ENCODE measurements around the gene RNF213. TPM values are rescaled to one million over a fixed set of nuclear protein-coding genes. Genes with fewer than 3 reads are reported as not detected.

RNF213 gene
- polyA plus RNA-seq, 4 donors = 44.5 to 79.9 (median 61.2) TPM

- DNase-seq (ENCODE audit: low read depth in 4 of 4, low spot score in 3 of 4) = no peak
Measured at GRCh38 chr17:80345321-80345720, 84.7 kb downstream of the RNF213 start.

GRCh38 chr17:80345841-80346497 is 85.3 kb downstream of the RNF213 start:
- no peak for DNase-seq (ENCODE audit: low read depth in 4 of 4, low spot score in 3 of 4)

DNA sequence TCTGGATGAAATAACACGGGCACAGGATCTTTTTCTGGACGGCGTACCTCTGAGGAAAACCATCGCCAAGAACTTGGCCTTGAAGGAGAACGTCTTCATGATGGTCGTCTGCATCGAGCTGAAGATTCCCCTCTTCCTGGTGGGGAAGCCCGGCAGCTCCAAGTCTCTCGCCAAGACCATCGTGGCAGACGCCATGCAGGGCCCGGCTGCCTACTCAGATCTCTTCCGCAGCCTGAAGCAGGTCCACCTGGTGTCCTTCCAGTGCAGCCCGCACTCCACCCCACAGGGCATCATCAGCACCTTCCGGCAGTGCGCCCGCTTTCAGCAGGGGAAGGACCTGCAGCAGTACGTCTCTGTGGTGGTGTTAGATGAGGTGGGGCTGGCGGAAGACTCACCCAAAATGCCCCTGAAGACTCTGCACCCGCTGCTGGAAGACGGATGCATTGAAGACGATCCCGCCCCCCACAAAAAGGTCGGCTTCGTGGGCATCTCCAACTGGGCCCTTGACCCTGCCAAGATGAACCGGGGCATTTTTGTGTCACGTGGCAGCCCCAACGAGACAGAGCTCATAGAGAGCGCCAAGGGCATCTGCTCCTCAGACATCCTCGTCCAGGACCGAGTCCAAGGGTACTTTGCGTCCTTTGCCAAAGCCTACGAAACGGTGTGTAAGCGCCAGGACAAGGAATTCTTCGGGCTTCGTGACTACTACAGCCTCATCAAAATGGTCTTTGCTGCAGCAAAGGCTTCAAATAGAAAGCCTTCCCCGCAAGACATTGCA is 86.0 kb downstream of the RNF213 start:
- DNase-seq (ENCODE audit: low read depth in 4 of 4, low spot score in 3 of 4) = no peak

DNA sequence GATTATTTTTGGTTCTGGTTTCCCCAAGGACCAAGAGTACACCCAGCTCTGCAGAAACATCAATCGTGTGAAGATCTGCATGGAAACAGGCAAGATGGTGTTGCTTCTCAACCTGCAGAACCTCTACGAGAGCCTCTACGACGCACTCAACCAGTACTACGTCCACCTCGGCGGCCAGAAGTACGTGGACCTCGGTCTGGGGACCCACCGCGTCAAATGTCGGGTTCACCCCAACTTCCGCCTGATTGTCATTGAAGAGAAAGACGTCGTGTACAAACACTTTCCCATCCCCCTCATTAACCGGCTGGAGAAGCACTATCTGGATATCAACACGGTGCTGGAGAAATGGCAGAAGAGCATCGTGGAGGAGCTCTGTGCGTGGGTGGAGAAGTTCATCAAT is 86.9 kb downstream of the RNF213 start:
- no peak for DNase-seq (ENCODE audit: low read depth in 4 of 4, low spot score in 3 of 4)

DNA sequence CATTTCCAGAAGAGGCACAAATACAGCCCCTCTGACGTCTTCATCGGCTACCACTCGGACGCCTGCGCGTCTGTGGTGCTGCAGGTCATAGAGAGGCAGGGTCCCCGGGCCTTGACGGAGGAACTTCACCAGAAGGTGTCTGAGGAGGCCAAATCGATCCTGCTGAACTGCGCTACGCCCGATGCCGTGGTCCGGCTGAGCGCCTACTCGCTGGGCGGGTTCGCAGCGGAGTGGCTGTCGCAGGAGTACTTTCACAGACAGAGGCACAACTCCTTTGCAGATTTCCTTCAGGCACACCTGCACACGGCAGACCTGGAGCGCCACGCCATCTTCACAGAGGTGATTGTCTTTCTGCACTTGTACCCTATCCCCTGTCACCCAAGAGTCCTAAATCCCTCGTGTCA is 87.3 kb downstream of the RNF213 start:
- no peak for DNase-seq (ENCODE audit: low read depth in 4 of 4, low spot score in 3 of 4)

GRCh38 chr17:80348551-80349150 is 88.0 kb downstream of the RNF213 start:
- no peak for DNase-seq (ENCODE audit: low read depth in 4 of 4, low spot score in 3 of 4)

- no peak for DNase-seq (ENCODE audit: low read depth in 4 of 4, low spot score in 3 of 4)
Measured at GRCh38 chr17:80349151-80349651, 88.5 kb downstream of the RNF213 start.

DNA sequence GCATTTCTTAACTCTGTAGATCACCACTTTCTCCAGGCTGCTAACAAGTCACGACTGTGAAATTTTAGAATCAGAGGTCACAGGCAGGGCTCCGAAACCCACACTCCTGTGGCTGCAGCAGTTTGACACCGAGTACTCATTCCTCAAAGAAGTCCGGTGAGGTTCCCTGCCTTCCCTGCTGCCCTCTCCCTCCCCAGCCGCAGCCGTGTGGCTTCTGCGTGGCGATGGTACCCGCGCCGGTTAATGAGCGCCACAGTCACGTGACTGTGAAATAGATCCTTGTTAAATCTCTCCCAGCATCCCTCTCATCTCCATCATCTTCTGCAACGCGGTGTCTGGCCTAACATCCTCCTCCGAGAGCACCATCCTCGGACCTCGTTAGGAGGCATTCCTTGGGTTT is 89.1 kb downstream of the RNF213 start:
- DNase-seq (ENCODE audit: low read depth in 4 of 4, low spot score in 3 of 4) = no peak

- DNase-seq (ENCODE audit: low read depth in 4 of 4, low spot score in 3 of 4) = no peak
Measured at GRCh38 chr17:80352216-80352895, 91.7 kb downstream of the RNF213 start.

- DNase-seq (ENCODE audit: low read depth in 4 of 4, low spot score in 3 of 4) = no peak
Measured at GRCh38 chr17:80352991-80353665, 92.5 kb downstream of the RNF213 start.

DNA sequence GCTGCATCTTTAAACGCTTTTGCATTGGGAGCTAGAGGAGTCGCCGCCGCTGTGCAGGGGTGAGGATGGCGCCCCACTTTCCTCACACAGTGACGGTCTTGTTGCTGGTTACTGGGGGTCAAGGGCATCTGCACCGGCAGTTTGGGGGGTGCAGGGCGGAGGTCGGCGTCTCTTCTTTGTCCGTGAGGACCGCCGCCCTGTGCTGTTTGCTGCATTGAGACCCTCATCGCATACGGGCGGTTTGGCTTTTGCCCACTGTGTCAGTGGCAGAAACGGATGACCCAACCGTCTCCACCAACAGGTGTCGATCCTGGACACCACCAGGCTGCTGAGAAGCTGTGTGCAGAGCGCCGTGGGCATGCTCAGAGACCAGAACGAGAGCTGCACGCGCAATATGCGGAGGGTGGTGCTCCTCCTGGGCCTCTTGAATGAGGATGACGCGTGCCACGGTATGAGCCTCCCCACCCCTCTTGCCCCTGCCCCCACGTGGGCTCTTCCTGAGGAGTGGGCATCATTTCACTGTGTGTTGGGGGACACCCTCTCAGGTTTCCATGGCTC is 93.1 kb downstream of the RNF213 start:
- DNase-seq (ENCODE audit: low read depth in 4 of 4, low spot score in 3 of 4) = no peak

DNA sequence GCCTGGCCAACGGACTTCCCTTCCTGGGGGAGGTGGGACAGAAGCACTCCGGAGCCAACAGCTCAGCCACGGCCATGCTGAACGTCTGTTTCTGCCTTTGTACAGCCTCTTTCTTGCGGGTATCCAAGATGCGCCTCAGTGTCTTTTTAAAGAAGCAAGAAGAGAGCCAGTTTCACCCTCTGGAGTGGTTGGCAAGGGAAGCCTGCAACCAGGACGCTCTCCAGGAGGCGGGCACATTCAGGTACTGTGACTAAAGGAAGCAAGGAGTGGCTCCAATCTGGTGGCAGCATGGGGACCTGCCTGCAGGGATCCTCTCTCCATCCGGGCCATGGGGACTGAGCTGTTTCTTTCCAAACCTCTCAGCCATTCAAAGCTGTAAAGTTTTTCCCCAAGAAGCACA is 93.7 kb downstream of the RNF213 start:
- no peak for DNase-seq (ENCODE audit: low read depth in 4 of 4, low spot score in 3 of 4)

DNA sequence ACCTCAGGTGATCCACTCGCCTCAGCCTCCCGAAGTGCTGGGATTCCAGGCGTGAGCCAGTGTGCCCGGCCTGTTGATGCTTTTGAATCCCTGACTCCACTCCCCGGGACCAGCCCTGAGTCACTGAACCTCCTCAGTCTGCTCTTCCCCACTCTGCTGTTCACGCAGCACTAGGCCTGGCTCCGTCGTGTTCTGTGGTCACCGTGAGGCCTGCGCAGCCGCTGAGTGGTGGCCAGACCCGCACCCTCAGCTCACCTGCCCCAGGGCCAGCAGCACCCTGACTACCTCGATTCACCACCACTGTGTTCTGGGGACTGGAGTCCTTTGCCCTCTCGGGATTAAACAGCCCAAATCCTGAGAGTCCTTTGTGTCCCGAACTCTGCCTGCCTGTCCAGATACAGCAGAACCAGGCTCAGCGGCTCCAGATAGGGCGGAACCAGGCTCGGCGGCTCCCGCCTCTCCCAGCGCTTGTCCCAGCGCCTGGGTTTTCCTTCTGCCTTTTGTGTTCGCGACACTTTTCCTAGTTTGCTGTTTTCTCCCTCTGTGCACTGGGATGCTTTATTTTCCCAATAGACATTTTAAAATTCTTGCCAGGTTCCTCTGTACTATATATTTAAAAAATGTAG is 95.7 kb downstream of the RNF213 start:
- DNase-seq (ENCODE audit: low read depth in 4 of 4, low spot score in 3 of 4) = no peak

DNA sequence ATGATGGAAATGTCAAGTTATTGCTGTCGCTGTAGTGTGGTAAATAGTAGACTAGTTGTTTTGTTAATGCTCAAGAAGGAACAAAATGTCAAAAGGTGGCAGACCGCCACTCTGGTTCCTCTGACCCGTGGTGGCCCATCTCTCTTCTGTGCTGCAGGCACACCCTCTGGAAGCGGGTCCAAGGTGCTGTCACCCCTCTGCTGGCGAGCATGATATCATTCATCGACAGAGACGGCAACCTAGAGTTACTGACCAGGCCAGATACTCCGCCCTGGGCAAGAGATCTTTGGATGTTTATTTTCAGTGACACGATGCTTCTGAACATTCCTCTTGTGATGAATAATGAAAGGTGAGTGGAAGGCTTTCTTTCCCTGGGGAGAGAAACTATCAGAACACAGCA is 97.5 kb downstream of the RNF213 start:
- DNase-seq (ENCODE audit: low read depth in 4 of 4, low spot score in 3 of 4) = no peak

GRCh38 chr17:80358861-80359260 is 98.2 kb downstream of the RNF213 start:
- no peak for DNase-seq (ENCODE audit: low read depth in 4 of 4, low spot score in 3 of 4)

- DNase-seq (ENCODE audit: low read depth in 4 of 4, low spot score in 3 of 4) = no peak
Measured at GRCh38 chr17:80359422-80360110, 98.9 kb downstream of the RNF213 start.

- DNase-seq (ENCODE audit: low read depth in 4 of 4, low spot score in 3 of 4) = no peak
Measured at GRCh38 chr17:80360396-80360795, 99.7 kb downstream of the RNF213 start.

DNA sequence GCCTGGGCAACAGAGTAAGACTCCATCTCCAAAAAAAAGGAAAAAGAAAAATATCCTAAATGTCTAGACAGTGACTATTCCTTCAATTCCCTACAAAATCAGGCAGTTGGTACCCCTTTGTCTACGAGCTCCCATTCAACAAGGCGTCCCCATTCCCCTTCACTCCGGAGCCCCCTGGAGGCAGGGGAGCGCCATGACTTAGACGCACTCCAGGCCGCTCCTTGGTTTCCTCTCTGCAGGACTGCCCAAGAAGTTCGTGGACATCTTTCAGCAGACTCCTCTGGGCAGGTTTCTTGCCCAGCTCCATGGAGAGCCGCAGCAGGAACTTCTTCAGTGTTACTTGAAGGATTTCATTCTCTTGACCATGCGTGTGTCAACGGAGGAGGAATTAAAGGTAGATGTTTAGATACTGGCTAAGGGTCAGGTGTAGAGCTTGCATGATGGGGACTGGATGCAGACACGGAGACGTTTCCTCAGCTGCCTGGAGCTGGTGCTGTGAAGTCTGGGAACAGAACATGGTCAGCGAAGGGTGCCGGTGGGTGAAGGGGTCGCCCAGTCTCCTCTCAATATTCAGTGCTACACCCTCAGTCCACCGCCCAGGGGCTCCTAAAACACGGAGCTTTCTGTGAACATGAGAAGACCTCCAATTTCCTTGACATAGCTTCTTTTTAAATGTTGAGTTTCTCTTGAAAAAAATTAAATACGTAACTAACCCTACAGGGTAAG is 101.0 kb downstream of the RNF213 start:
- DNase-seq (ENCODE audit: low read depth in 4 of 4, low spot score in 3 of 4) = no peak
